ENCODE results near the gene SGF29.
"Not testable (repeated sequence)": the region's sequence is repeated elsewhere in the genome, so short reads cannot be mapped to it uniquely, and the experiment has no call there.

Gene SGF29

DNA sequence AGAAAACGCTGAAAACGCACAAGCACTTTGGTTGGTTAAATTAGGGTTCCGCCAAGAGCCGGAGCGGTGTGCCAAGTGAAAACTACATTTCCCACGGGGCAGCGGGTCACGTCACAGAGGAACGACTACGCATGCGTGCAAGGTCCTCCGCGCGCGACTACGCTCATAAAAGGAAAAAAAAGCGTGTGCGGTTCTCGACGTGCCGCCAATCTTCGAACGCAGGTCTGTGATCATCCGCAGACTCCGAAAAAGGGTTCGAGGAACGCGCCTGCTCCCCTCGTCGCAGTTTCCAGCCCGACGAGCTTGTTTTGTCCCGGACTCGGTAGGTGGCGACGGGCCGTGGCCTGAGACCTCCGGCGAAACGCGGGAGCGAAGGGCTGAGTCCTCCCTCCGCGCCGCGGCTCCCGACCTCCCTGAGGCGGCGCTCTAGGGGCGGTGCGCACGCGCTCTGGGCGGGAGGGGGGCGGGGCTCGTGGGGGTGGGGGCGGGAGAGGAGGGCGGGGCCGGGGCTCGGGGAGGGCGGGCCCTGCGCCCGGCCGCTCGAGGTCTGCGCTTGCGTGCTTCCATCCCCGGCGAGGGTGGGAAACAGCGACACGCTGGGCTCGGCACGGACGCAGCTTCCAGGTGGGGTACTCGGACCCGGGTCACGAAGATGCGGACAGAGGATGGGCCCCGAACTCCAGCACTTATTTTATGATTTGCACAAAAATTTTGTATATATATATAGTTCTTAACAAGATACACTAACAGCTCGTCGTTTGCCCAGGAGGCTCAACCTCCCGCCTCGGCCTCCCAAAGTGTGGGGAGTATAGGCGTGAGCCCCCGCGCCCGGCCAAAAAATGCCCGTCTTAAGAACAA lies at the start of gene SGF29:
SGF29 (plus strand) TSS at position 145 of the 858 bp plus-strand sequence. CDS start 27,150 bp downstream, outside the sequence.
- peak; percentile 90 for DNase-seq (ENCODE audit: low read depth)

DNA sequence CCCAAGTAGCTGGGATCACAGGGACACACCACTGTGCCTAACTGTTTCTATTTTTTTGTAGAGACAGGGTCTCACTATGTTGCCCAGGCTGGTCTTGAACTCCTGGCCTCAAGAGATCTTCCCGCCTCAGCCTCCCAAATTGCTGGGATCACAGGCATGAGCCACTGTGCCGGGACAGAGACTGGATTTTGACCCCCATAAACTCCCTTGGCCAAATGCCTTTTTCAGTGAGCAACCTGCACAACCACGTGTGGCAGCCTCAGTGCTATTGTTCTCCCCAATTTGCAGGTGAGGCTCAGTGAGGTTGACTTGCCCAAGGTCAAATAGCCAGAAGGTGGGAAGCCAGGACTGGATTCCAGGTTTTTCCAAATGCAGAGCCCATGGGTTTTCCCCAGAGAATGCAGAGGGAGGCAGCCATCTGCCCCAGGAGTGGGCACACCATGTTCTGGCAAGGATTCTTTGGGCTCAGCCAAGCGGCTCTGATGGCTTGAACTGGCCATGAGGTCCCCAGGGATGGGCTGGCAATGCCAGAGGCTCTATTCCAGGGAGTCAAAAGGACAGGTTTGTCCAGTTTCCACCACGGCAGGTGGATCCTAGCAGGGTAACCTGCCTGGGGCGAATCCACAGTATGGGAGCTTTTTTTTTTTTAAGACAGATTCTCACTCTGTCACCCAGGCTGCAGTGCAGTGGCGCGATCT lies 48.9 kb upstream of the SGF29 start:
- no peak for DNase-seq (ENCODE audit: low read depth)

DNA sequence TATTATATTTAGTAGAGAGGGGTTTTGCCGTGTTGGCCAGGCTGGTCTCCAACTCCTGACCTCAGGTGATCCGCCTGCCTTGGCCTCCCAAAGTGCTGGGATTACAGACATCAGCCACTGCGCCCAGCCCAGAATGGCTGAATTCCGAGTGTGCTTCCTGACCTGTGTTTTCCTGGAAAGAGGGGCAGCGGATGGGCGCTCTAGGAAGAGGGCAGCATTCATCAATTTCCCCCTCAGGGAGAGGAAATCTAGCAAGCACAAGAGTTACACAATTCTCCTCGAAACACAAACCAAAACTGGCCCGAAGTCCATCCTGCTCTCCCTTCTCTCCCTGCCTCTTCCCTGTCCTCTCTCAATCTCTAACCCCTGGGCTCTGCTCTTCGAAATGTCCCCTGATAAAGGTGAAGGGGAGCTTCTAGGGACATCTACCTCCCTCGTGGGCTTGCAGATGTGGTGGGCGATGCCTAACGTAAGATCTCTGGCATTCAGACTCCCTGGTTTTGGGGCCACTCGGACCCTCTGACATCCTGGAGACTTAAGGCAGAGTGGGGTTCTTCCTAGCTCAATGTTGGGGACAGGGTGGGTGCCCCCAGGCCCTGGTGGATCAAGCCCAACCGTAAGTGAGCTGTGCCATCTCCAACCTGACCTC lies 48.1 kb upstream of the SGF29 start:
- no peak for DNase-seq (ENCODE audit: low read depth)

DNA sequence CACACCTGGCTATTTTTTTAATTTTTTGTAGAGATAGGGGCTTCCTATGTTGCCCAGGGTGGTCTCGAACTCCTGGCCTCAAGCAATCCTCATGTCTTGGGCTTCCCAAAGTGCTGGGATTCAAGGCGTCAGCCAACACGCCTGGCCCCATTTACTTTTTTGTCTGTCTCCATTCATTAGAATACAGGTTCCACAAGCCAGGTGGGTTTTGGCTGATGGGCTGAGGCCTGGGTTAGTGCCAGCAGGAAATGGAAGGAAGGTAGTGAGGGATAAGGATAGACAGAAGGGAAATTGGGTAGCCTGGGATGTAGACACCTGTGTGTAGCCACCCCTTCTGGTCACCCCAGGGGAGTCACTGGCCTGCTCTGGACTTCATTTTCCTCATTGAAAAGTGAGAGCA lies 42.7 kb upstream of the SGF29 start:
- no peak for DNase-seq (ENCODE audit: low read depth)

DNA sequence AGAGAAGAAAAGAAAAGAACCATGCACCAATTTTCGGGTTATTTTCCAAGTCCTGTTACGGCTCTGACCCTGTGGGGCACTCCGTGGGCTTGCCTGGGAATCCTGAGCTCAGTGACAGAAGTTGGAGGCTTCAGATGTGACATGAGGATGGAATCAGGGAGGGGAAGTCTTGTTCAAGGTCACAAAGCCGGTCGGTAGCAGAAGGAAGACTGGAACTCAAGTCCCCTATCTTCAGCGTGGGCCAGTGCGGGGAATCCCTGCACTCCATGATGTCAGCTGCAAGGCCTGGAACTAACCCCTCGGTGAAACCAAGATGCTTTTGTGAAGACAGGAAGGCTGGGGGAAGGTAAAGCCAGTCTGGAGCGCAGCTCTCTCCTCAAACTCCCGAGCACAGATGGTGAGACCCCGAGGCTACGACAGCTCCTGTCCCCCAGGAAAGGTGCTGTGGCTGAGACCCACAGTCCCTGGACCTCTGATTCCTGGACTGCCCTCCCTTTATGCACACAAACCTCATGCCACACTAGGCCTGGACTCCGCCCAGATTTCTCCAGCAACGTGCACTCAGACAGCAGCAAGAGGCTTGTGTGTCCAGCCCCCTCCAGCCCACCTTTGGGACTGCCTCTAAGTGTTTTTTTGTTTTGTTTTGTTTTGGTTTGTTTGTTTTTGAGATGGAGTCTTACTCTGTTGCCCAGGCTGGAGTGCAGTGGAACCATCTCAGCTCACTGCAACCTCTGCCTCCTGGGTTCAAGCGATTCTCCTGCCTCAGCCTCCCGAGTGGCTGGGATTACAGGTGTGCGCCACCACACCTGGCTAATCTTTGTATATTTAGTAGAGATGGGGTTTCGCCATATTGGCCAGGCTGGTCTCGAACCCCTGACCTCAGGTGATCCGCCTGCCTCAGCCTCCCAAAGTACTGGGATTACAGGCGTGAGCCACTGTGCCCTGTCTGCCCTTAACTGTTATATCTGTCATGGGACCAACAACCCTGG lies 41.6 kb upstream of the SGF29 start:
- DNase-seq (ENCODE audit: low read depth): no peak

DNA sequence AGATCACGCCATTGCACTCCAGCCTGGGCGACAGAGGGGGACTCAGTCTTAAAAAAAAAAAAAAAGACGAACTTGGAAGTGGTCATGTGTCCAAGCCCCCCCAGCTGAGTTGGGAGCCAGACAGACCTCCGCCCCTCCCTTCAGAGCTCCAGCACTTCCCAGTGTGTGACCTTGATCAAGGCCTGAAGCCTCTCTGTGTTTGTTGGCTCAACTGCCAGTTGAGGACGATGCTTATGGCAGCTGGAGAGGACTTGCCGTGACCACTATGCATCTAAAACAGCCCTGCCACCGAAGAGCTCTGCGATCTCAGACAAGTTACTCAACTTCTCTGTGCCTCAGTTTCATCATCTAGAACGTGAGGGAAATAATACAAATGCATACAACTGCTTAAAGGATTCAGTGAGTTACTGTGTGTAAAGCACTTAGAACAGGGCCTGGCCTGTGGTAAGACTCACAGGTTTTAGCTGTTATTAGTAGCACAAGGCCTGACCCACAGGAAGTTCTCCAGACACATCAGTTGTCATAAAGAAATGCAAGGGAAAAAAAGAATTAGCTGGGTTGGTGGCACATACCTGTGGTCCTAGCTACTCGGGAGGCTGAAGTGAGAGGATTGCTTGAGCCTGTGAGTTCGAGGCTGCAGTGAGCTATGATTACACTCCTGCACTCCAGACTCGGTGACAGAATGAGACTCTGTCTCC lies 40.1 kb upstream of the SGF29 start:
- no peak for DNase-seq (ENCODE audit: low read depth)

DNA sequence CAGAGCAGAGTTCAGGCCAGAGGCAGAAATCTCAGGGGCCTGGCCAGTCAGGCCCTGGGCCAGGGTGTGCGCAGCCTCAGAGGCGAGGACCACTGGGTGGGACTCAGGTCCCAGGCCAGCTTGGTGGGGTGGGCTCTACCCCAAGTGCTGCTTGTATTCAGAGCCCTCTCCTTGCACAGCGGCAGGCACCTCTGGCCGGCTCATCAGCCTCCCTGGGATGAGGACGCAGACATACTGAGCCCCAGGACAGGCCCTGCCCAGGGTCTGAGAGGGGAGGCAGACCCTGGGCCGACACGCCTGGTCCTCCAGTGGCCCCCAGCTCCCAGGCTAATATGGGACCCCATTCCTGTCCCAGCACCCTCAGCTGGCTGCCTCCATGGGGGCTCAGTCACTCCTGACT lies 39.5 kb upstream of the SGF29 start:
- no peak for DNase-seq (ENCODE audit: low read depth)

DNA sequence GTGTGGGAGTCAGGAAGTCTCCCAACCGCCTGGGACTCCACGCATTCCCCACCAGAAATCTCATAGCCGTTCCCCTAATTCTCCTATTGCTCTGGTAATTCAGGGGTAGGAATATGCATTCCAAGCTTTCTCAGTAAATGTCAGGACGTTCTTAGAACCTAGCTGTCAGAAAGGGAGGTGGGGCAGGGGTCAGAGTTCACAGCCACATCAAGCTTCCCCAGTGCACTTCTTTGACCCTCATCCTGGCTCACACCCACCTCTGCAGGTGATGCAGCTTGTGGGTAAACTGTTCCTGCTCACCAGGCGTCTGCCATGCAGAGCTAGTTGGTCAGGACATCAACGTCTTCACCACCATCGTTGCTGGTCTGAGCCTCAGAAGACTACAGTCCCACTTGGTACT lies 33.0 kb upstream of the SGF29 start:
- no peak for DNase-seq (ENCODE audit: low read depth)

DNA sequence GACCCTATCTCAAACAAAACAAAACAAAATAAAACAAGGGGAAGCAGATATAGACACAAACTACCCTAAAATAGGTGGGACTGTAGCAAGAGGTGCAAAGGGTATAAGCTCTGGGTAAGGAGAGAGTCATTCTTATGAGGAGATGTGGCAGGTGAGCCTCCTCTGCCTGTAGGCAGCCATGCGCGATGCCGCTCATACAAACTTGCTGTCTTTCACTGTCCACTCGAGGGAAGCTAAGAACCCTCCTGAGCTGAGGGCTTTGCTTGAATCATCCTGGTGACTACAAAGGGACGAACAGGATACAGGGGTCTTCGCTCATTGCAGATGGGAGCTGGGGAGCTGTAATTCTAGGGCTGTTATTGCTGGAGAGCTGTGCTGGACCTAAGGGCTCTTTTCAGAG lies 32.3 kb upstream of the SGF29 start:
- no peak for DNase-seq (ENCODE audit: low read depth)

DNA sequence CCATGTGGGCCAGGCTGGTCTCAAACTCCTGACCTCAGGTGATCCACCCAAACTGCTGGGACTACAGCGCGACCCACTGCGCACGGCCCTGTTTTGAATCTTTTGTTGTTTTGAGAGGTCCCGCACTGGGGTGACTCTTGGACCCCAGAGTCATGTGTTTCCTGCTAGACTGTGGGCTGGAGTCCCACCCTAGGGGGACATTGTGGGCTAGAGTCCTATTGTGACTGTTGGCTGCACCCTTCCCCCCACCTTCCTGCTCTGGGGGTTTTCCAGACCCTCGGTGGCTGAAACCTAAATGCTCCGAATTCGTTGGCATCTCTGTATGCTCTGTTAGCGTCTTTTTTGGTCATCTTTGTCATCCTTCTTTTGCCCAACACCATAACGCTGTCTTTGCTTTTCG lies 30.9 kb upstream of the SGF29 start:
- no peak for DNase-seq (ENCODE audit: low read depth)

DNA sequence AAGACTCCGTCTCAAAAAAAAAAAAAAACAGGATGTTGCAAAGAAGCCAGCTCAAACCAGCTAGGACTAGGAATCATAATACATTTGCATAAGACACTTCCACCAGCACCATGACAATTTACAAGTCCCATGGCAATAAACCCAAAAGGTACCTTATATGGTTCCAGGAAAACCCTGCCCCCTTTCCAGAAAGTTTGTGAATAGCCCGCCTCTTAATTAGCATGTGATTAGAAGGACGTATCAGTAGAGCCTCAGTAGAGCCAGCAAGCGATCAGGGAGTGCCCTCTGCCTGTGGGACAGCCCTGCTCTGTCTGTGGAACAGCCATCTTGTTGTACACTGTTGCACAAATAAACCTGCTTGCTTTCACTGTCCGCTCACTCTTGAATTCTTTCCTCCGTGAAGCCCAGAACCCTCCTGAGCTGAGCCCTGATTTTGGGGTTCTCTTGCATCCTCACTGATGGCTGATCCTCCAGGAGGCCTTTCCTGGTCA lies 29.0 kb upstream of the SGF29 start:
- DNase-seq (ENCODE audit: low read depth): no peak

DNA sequence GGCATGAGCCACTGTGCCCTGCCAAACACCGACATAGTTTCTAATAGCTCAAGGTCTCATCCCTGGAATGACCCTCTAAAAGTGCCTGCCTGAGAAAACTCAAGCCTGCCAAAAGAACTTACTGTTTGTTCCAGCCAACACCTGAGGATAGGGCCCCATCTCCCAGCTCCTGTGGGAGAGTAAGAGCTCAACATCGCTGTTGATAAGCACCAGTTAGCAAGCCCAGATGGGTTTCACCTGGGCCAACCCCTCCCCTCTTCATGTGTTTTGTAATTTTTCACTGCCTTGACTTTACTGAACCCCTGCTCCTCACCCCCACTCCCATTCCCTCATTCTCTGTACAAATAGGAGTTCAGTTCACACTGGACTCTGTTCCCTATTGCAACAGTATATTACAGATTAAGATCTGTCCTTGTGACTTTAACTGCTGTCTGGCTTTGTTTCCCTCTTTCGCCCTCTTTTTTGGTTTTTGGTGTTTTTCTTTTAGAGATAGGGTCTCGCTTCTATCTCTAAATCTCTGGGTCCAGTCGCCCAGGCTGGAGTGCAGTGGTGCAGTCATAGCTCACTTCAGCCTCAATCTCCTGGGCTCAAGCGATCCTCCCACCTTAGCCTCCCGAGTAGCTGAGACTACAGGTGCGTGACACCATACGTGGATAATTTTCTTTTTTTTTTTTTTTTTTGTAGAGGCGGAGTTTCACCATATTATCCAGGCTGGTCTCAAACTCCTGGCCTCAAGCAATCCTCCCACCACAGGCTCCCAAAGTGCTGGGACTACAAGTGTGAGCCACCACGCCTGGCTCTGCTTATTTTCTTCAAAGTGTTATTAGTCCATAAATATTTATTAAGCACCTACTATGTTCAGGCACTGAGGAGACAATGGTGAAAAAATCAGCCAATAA lies 27.3 kb upstream of the SGF29 start:
- no peak for DNase-seq (ENCODE audit: low read depth)

DNA sequence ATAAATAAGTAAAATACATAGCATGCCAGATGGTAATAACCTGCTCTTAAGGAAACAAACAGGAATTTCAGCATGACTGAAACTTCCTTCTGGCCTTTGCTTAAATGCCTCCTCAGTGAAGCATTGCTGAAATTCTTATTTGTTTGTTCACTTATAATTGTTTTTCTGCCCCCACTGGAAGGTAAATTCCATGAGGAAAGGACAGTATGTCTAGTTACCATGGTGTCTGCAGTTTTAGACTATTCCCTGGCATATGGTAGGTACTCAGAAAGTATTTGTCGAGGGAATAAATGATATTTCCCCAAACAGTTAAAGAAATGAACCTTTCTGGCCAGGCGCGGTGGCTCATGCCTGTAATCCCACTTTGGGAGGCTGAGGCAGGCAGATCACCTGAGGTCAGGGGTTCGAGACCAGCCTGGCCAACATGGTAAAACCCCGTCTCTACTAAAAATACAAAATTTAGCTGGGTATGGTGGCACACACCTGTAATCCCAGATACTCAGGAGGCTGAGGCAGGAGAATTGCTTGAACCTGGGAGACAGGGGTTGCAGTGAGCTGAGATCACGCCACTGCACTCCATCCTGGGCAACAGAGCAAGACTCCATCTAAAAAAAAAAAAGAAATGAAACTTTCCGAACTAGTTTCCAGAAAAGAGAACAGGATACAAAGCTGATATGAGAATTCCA lies 26.5 kb upstream of the SGF29 start:
- DNase-seq (ENCODE audit: low read depth): not testable (repeated sequence)

DNA sequence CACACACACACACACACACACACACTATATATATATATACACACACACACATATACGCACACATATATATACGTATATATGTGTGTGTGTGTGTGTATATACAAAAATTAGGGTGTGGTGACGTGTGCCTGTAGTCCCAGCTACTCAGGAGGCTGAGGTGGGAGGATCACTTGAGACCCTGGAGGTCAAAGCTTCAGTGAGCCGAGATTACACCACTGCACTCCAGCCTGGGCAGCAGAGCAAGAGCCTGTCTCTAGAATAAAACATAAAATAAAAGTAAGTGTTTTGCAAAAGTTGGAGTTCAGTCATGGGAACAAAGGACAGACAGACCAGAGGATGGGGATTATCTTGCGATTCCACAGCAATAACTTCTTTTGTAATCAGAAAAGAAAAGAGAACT lies 25.7 kb upstream of the SGF29 start:
- DNase-seq (ENCODE audit: low read depth): no peak

DNA sequence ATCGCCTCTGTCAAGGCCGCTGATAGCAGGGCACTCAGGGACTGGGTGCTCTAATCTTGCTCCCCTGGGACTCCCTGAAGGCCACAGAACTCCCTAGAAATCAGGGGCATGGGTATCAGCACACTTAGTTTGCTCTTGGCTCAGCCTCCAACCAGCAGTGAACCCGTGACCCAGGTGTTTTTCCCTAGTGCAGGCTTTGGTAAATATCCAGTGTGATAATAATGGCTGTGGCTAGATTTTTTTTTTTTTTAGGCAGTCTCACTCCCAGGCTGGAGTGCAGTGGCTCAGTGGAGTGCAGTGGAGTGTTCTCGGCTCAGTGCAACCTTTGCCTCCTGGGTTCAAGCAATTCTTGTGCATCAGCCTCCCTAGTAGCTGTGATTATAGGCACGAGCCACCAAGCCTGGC lies 25.3 kb upstream of the SGF29 start:
- no peak for DNase-seq (ENCODE audit: low read depth)

DNA sequence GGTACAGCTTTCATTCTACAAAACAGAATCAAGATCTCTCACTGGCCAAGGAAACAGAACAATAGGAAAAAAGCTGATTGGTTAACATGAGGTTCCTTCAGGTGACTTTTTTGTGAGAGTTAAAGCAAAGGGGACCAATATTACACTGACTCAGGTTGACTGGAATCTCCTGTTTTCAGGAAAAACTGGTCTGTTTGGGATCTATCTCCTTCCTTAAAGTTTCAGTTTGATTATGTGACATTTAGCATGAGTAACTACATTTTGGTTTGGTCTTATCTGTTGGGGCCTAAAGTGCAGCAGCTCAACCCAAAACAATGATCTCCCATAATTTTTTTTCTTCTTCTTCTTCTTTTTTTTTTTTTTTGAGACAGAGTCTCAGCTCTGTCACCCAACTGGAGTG lies 24.6 kb upstream of the SGF29 start:
- no peak for DNase-seq (ENCODE audit: low read depth)

DNA sequence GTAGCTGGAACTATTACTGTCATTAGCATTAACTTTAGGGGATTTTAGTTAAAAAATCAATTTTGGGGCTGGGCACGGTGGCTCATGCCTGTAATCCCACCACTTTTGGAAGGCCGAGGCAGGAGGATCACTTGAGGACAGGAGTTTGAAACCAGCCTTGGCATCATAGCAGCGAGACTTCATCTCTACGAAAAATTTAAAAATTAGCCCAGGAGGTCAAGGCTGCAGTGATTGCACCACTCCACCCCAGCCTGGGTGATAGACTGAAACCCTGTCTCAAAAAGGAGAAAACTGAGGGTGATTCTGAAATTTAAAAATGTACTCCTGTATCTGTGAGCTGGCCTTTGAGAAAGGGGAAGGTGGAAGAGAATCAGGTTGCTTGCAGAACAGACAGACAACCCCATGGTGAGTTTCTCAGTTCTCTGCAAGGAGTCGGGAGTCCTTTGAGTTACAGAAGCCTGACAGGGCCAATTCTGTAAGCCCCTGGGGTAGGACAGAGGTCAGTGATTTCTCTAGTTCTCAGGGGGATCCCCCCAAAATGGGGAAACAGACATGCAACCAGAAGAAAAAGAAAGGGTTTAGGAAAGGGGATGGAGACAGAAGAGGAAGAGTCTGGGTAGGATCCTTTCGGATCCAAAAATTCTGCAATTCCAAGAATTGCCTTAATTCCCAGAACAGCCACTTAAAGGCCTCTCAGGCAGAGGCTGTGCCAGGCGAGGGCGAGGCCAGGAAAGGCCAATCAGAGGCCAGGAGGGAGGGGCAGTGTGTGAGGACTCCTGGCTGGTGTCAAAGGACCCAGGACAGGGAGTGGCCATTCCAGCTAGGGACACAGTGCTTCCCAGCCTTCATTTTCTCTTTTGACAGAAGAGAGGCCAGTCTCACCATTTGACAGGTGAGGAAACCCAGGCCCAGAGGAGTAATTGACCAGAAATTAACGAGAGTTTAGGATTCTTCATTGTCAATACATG lies 21.7 kb upstream of the SGF29 start:
- DNase-seq (ENCODE audit: low read depth): no peak
